H1 (cell line): ENCODE results near the gene CCDC7.

Experiments used
- CTCF ChIP-seq, 3 experiments: IDR thresholded peaks; 1 replicate in 2 of 3; 2 replicates in 1 of 3; pipeline versions ENCODE4 v1.5.1 to v1.6.1; 2011; ENCODE audit warnings: low read length in 3 of 3, mild to moderate bottlenecking in 3 of 3, inconsistent platforms in 2 of 3, low read depth in 1 of 3, moderate library complexity in 1 of 3; ENCODE audit not compliant: insufficient read depth in 1 of 3; ENCODE audit errors: control extremely low read depth in 1 of 3
- SP2 ChIP-seq: IDR thresholded peaks from 2 replicates; pipeline ENCODE4 v1.6.1; 2012; ENCODE audit warnings: mild to moderate bottlenecking, low read length, inconsistent platforms

- TF ChIP-seq CTCF (IDR thresholded peaks at IDR 0.05; ENCODE audit: control extremely low read depth in 1 of 3, insufficient read depth in 1 of 3, low read depth in 1 of 3, low read length in 3 of 3) (no peak), SP2 (no peak)
Observed at GRCh38 chr10:32605787-32606186, 159.8 kb downstream of the CCDC7 start.
